Fibroblast of skin of right biceps (primary cell): ENCODE measurements around the gene TMC1.

Experiments used
- DNase-seq: peaks from one replicate; pipeline ENCODE4 v3.0.0-alpha.2; 2013

The TMC1 gene

DNA sequence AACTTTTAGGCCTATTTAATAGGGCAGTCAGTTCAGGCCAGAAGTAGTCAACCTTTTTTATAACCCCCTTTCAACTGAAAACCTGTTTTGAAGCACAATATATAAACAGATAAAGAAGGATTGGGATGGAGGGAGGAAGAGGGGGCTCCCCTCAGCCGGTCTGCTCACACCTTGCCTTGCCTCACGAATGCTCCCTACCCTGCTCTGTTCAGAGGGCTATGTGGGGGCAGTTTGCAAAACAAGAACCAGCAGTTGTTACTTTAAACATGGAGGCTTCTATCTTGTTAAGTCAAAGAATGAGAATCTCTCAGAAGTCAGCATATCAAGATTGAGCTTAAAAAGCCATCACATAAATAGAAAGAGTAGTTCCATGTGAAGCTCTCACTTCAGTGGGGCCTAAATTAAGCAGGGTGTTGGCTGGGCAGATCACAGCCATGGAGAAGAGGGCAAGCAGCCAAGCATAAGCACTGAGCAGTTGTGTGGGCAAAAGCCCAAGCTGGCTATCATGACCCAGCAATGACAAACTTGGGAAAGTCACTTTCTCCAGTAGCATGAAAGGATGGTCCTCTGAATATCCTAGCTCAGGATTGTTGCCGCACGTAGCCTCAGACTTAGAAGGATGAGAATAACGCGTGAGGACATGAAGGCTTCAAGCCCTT lies 360.8 kb downstream of the TMC1 start:
- no peak for DNase-seq

DNA sequence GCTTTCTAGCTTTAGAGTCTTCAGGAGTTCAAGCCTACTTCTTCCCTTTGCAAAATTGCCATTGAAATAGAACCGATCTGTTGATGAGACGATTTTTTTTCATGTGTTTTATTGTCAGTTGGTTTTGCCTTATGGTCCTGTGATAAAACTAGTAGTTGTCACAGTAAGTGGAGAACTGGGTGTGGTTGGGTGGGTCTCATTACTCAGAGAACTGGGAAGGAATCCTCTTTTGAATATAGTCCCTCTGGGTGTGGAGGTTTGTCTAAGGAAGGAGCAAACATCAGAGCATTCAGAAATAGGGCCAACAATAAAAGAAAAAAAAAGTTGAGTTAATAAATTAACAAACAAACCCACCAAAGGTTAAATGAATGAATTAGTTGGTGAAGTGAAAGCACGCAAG lies 362.5 kb downstream of the TMC1 start:
- DNase-seq = no peak

- DNase-seq = no peak
These were observed 363.1 kb downstream of the TMC1 start for GRCh38 chr9:72884508-72884907.
